GM12873 (cell line): ENCODE measurements around the gene DENND2D.

Experiments used
- TF ChIP-seq, protein P1 (sequence below): IDR thresholded peaks from 2 replicates; pipeline ENCODE4 v1.5.1; 2012; ENCODE audit warnings: low read depth, mild to moderate bottlenecking, moderate library complexity, low read length, control low read depth; ENCODE audit not compliant: insufficient read depth; ENCODE audit errors: missing control alignments

The DENND2D gene

DNA sequence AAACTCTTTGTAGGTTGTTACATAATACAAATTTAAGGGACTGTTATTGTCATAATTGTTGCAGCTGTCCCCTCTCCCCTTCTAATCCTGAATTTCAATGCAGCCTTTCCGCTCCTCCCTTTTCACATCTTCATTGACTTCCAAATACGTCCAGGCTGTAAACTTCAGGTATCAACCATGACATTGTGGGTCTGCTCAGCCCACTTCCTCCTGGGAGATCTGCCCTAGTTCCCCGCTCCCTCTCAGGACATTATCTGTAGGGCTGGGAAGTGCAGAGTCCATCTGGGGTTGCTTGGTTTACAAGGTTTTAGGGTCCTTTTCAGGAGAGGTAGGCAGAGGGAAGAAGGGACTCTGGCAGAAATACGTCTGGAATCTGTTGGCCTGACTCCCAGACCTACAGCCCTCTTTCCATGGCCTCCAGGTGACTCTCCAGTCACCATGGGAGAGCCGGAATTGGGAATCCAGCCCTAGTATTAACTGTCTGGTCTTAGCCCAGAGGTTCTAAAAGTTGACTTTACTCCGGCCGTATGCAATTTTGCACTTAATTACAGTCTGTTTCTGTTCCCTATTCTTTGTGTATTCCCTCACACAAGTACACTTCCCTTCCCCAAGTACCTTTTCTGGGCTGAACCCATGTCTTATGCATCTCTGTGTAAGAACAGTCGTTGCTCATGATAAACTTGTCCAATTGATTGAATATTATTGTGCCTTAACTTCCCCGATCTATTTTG is 4.7 kb upstream of the DENND2D start:
- TF ChIP-seq, protein P1, sequence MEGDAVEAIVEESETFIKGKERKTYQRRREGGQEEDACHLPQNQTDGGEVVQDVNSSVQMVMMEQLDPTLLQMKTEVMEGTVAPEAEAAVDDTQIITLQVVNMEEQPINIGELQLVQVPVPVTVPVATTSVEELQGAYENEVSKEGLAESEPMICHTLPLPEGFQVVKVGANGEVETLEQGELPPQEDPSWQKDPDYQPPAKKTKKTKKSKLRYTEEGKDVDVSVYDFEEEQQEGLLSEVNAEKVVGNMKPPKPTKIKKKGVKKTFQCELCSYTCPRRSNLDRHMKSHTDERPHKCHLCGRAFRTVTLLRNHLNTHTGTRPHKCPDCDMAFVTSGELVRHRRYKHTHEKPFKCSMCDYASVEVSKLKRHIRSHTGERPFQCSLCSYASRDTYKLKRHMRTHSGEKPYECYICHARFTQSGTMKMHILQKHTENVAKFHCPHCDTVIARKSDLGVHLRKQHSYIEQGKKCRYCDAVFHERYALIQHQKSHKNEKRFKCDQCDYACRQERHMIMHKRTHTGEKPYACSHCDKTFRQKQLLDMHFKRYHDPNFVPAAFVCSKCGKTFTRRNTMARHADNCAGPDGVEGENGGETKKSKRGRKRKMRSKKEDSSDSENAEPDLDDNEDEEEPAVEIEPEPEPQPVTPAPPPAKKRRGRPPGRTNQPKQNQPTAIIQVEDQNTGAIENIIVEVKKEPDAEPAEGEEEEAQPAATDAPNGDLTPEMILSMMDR, result no peak

DNA sequence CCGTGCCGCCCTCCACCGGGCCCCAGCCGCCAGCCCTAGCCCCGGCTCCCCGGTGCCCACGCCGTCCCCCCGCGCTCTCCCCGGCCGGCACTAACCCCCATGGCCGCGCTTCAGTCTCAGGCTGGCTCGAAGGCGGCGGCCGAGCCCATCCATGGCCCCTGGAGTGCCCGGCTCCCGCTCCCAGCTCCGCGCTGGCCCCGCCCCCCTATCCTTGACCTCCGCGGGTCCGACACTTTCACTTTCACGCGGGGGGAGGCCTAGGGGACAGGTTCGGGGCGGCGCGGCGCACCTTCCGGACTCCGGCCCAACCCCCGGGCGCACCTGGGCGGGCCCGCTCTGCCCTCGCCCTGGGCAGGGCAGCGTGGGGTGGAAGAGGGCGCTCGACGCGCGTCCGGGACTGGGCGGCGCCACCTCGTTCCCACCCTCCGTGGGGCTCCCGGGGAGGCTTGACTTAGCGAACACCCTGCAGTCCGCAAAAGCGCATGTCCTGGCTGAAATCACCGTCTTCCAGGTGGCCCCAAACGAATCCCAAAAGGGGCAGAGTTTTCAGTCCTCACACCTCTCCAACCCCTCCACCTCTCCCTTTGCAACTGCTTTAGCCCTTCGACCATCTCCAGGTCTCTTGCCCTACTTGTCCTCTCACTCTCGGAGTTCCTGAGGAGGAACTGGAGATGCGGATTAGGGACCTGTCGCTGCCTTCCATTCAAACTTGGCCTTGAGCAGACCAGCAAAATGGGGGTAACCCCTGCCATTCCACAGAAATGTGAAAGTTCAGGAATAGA is 3.9 kb upstream of the DENND2D start:
- TF ChIP-seq, protein P1, result peak; percentile 5

DNA sequence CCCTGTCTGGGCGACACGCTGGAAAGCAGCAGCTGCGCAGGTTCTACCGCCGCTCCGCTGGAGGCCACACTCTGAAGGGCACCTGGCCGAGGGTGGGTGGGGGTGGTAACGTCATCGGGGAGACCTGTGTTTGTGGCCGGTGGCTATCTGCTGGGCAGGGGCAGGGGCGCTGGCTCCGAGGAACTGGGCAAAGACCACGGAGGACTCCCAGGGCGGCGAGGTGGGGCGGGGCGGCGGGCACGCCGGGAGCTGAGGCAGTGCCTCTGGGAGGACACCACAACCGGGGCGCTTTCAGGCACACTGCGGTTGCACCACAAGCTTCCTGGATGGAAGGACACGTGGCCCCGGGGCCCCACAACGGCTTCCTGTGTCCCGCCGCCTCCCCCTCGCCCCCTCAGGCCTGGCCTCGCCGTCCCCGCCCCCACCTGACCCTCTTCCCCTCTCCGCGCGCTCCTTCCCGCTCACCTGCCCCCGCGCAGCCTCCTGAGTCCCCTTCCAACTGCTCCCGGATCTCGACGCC is 3.3 kb upstream of the DENND2D start:
- TF ChIP-seq, protein P1, result no peak

DNA sequence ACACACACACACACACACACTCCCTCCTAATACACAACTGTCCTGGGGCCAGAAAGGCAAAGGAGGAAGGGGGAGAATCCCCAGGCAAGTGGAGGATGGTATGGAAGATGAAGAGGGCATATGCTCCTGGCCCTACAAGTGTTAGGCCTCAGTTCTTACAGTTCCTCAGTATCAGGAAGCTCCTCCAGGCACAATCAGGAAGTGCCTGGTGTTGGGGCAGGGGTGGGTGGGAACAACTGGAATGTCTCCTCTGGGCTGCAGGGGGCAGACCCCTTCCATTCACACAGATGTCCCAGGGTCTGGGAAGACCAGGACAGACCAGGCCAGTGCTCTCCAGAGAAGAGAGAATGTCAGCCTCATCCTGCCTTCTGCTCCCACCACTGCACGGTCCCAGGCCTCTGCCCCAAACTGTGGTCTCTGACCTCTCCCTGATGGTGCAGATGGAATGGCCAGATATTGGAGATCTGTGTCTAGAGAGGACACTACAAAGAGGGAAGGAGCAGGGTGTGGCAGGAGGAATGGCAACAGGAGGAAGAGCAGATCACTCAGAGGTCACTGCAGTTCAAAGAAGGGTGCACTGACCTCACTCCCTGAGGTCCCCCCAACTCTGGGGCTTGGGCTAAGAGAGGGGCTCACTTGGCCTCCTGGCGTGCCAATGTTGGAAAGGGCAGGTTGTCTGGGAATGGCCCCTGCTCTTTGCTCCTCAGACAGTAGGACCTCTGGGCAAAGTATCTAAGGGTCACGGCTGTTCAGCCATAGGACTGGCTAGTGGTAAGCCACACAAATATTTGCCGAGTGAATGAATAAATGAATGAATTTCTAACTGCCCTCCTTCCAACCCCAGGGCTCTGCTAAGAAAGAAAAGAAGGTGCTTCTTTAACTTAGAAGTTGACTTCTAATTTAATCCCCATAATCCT is 2.5 kb upstream of the DENND2D start:
- TF ChIP-seq, protein P1, result peak; percentile 28

DNA sequence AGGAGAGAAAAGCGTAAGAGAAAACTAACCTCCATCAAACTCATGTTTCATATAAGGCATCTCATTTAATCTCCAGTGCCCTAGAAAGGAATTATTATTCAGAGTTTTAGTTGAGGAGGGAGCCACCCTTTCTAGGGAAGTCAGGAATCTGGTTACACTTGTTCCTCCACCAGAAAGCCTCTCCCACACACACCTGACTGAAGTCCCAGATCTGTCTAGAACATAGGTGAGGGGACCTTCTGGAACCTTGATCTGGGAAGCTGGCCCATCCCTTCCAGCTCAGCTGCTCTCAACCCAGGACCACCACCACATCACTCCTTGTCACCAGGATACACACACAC is 1.9 kb upstream of the DENND2D start:
- TF ChIP-seq, protein P1, result no peak

DNA sequence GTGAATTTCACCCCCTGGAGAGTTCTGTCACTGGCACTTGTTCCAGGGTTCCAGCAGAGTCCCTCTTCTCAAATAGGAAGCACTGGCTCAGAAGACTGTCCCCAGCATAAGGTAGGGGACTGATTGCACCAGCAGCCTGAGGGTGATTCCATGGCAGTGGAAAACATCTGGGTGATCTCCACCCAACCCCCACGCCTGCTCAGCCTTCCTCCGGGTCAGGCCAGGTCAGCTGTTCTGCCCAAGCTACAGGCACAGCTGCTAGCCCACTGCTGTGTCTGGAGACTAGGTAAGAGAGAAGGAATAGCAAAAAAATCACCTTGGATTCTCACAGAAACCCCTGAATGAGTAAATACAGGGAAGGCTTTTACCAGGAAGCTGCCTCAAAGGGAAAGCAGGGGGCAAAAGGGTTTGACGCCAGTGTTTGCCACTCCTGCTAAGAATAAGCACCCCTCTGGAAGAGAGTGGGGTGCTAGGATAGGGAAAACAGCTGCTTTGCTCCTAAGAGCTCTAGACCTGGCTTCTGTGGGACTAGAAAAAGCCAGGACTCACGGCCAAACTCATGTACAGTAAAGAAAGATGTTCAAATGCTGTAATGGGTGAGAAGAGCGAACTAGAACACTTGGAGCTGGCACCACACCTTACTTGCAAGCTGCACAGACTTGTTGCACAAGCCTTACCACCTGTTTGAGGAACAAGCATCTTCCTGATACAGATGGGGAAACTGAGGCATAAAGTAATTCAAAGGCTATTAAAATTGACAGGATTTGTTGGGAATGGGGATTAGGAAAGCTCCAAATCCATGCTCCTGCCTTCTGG is 1.0 kb upstream of the DENND2D start:
- TF ChIP-seq, protein P1, result no peak
